Hippocampal formation (tissue), 2 donors: ENCODE measurements around the gene MAG.
"Not testable (repeated sequence)": the region's sequence is repeated elsewhere in the genome, so short reads cannot be mapped to it uniquely, and the experiment has no call there.

Experiments
- DNase-seq, 2 donors: peaks; one replicate each; lab custom pipeline; 2025; lab: John Stamatoyannopoulos, UW

The MAG gene

GRCh38 chr19:35346193-35347052 is 54.5 kb downstream of the MAG start:
- DNase-seq: no peak

GRCh38 chr19:35347171-35347929 is 55.4 kb downstream of the MAG start, which contains the start of gene FFAR1:
TSS of gene FFAR1 (plus strand) at chr19:35347902. CDS start at chr19:35351552, 3,650 bp downstream.
- DNase-seq: peak in 1 of 2 donors; percentile 12

- no peak for DNase-seq
Measured at GRCh38 chr19:35347930-35348298, 56.0 kb downstream of the MAG start.

GRCh38 chr19:35348911-35349611 is 57.1 kb downstream of the MAG start:
- no peak for DNase-seq

- DNase-seq: no peak
Measured at GRCh38 chr19:35349614-35350521, 57.9 kb downstream of the MAG start.

- no peak for DNase-seq
Measured at GRCh38 chr19:35350591-35350990, 58.6 kb downstream of the MAG start.

- DNase-seq: no peak
Measured at GRCh38 chr19:35351411-35352176, 59.6 kb downstream of the MAG start.

GRCh38 chr19:35352177-35352447 is 60.2 kb downstream of the MAG start:
- no peak for DNase-seq

- DNase-seq: peak; percentile 57 to 62
Measured at GRCh38 chr19:35352448-35353304, 60.7 kb downstream of the MAG start.

- no peak for DNase-seq
Measured at GRCh38 chr19:35353635-35354034, 61.7 kb downstream of the MAG start.

GRCh38 chr19:35354898-35355297 is 62.9 kb downstream of the MAG start:
- DNase-seq: no peak

- DNase-seq: no peak
Measured at GRCh38 chr19:35355791-35356460, 64.0 kb downstream of the MAG start.

- peak in 1 of 2 donors; percentile 24 for DNase-seq
Measured at GRCh38 chr19:35357867-35358573, 66.1 kb downstream of the MAG start, which contains the start of gene FFAR3. TSS of gene FFAR3 (plus strand) at chr19:35358460. CDS start at chr19:35358891, 431 bp downstream.

- DNase-seq: not testable (repeated sequence)
Measured at GRCh38 chr19:35358834-35359233, 66.9 kb downstream of the MAG start.

- DNase-seq: not testable (repeated sequence)
Measured at GRCh38 chr19:35359395-35359794, 67.4 kb downstream of the MAG start.

- not testable (repeated sequence) for DNase-seq
Measured at GRCh38 chr19:35360081-35360480, 68.1 kb downstream of the MAG start.

GRCh38 chr19:35360880-35361420 is 69.0 kb downstream of the MAG start:
- no peak for DNase-seq
